Right lobe of liver (tissue), 6 donors: Measurements from ENCODE around the gene GVQW3. TPM values are rescaled to one million over a fixed set of nuclear protein-coding genes. Genes with fewer than 3 reads are reported as not detected.

Experiments used
- ATAC-seq, 4 donors: fragments of 200-7000 bp; cut with Tn5 transposase; one replicate each; pipeline ENCODE4 v1.9.1; 2020; ENCODE audit warnings: mild to moderate bottlenecking in 4 of 4, moderate library complexity in 4 of 4
- DNase-seq, 3 donors: peaks; one replicate each; pipeline ENCODE4 v3.0.0-alpha.2; 2020
- H3K27ac ChIP-seq, 3 donors: fragments of 200-600 bp; one replicate each; pipeline ENCODE4 v1.8.0; 2022
- H3K27me3 ChIP-seq, 2 donors: fragments of 200-600 bp; one replicate each; pipeline ENCODE4 v1.8.0; 2022
- H3K36me3 ChIP-seq, 4 donors: fragments of 200-600 bp; sonication (generic) in 1 of 4; one replicate each; pipeline versions ENCODE4 v1.5.1 to v1.8.0; 2017 to 2022; ENCODE audit warnings: control low read depth in 1 of 4
- H3K4me1 ChIP-seq, 4 donors: fragments of 200-600 bp; sonication (generic) in 1 of 4; one replicate each; pipeline versions ENCODE4 v1.5.1 to v1.8.0; 2017 to 2022; ENCODE audit warnings: control low read depth in 1 of 4
- H3K4me3 ChIP-seq, 3 donors: fragments of 200-600 bp; one replicate each; pipeline ENCODE4 v1.8.0; 2022
- H3K9me3 ChIP-seq, 4 donors: fragments of 200-600 bp; sonication (generic) in 1 of 4; one replicate each; pipeline versions ENCODE4 v1.5.1 to v1.8.0; 2017 to 2022; ENCODE audit warnings: control low read depth in 1 of 4
- POLR2A ChIP-seq: fragments of 450-650 bp; IDR thresholded peaks from one replicate; pipeline ENCODE4 v1.6.1; 2017; ENCODE audit warnings: antibody characterized with exemption, mild to moderate bottlenecking
- WGBS: methylation state at CpG from one replicate; pipeline ENCODE4 v1.1.6; 2018; ENCODE audit warnings: low coverage, low lambda C conversion rate; ENCODE audit not compliant: insufficient coverage; ENCODE audit errors: missing lambda C conversion rate; 5-methylcytosine and 5-hydroxymethylcytosine counted together
- intact Hi-C, 2 donors: fragments of 100-400 bp; cut with DNase I; formaldehyde crosslinking; loops; one replicate each; pipeline versions ENCODE4 v1.11.2 to v1.14.1; 2022
- total RNA-seq, 6 experiments: library from RNA; depleted of rRNA in 2 of 6; stranded (reverse); fragments of >200 nt in 2 of 6; fragmentation: NEBNext Ultra II Directional in 3 of 6; extraction: Animal tissue kit (Norgen Biotek cat#: 25700) in 3 of 6; gene quantifications; one replicate each; pipeline versions ENCODE4 v1.1.0 to v1.2.4, GENCODE V29; 2016 to 2023
- TF ChIP-seq, protein P1 (sequence below), 4 donors: fragments of 200-600 bp in 3 of 4; fragments of 450-650 bp in 1 of 4; IDR thresholded peaks; one replicate each; pipeline versions ENCODE4 v1.5.1 to v1.8.0; 2016 to 2022; ENCODE audit warnings: antibody characterized with exemption in 4 of 4, mild to moderate bottlenecking in 2 of 4
- donor health status: DM: no; HTN: yes; CAD: no.
- donor health status: DM: no; HTN: no; CAD: no.
- donor health status: DM: no; HTN: no; CAD: no.
- donor health status: DM: no; HTN: yes; CAD: no.
- donor health status: DM: no; HTN: yes; CAD: no.

Gene GVQW3
- total RNA-seq, 6 experiments from 2014 or later, result 0.32 to 0.84 (median 0.49) TPM; not detected in 1

DNA sequence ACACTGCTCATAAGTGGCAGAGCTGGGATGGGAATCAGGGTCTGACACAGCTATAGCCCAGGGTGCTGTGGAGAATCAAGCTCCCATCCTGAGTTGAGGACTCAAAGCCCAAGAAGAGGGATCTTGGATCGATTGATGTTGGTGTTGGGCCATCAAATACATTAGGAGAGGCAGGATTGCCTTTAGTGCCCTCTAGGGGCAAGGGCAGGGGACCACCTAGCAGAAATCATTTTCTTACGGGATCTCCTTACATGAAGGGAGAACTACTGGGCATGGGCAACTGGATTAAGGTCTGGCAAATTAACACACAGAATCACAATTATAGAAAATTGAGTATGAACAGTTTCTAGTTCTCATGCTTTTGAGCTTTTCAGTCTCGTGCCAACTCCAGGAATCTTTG, 38.8 kb downstream of the GVQW3 start:
- intact Hi-C loops, result no loop called here
- 54% methylated on average over 3 of the region's 3 CpGs for WGBS

DNA sequence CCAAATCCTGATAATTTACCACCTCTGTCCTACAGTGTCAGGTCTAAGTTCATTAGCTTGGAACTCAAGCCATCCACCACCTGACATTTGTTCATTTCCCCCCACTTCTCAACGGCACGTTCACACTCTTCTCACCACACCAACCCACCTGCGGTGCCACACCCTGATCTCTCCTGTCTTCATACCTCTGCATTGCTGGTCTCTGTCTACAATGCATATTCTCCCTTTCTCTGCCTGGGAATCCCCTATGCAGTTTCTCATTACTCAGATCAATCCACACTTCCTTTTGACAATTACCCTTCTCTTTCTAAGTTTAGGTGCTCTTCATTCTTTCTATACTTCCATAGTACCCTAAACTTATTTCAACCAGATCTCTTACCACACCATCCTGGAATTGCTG, 43.3 kb downstream of the GVQW3 start:
- no peaks in the 10 kb centered on the region for H3K36me3 ChIP-seq
- intact Hi-C loops, result no loop called here
- no peaks in the 10 kb centered on the region for H3K27me3 ChIP-seq
- WGBS, result 40% methylated on average over 3 of the region's 3 CpGs
- no peaks in the 10 kb centered on the region for H3K4me1 ChIP-seq
- no peak for ATAC-seq
- TF ChIP-seq, protein P1, sequence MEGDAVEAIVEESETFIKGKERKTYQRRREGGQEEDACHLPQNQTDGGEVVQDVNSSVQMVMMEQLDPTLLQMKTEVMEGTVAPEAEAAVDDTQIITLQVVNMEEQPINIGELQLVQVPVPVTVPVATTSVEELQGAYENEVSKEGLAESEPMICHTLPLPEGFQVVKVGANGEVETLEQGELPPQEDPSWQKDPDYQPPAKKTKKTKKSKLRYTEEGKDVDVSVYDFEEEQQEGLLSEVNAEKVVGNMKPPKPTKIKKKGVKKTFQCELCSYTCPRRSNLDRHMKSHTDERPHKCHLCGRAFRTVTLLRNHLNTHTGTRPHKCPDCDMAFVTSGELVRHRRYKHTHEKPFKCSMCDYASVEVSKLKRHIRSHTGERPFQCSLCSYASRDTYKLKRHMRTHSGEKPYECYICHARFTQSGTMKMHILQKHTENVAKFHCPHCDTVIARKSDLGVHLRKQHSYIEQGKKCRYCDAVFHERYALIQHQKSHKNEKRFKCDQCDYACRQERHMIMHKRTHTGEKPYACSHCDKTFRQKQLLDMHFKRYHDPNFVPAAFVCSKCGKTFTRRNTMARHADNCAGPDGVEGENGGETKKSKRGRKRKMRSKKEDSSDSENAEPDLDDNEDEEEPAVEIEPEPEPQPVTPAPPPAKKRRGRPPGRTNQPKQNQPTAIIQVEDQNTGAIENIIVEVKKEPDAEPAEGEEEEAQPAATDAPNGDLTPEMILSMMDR (IDR thresholded peaks at IDR 0.05), result no peak
- TF ChIP-seq POLR2A, result no peak
- DNase-seq, result no peak
- H3K9me3 ChIP-seq, result no peaks in the 10 kb centered on the region
- no peak overlapping the region for H3K27ac ChIP-seq
- H3K4me3 ChIP-seq, result no peak overlapping the region

More for the DNA sequence above, 38.8 kb downstream of the GVQW3 start:
- Histone ChIP-seq H3K27ac (no peak overlapping the region), H3K36me3 (no peaks in the 10 kb centered on the region), H3K4me3 (no peak overlapping the region), H3K9me3 (no peaks in the 10 kb centered on the region), H3K4me1 (no peaks in the 10 kb centered on the region), H3K27me3 (no peaks in the 10 kb centered on the region)
- DNase-seq (no peak), ATAC-seq (peak; percentile 47 to 58 (median 54))
- TF ChIP-seq, protein P1 (IDR thresholded peaks at IDR 0.05), result peak; percentile 22 to 46 (median 40)
- no peak for TF ChIP-seq POLR2A

DNA sequence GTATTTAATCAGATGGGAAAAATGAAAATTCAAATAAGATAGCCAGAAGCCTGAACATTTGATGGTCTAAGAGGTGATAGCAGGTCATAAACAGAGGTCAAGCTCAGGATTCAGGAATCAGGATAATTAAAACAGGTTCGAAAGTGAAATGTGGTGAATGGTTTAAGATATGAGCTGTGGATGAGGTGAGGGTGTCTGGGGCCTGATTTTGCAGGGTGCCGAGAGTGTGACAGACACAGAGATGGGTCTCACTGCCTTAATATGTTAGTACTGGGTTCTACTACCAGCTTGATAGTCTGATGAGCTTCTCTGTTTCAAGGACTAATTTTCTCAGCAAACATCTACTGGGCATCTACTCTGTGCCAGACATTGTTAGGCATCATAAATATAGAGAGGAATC, 43.8 kb downstream of the GVQW3 start:
- WGBS, result 67% methylated on average over 2 of the region's 2 CpGs
- no peaks in the 10 kb centered on the region for H3K9me3 ChIP-seq
- DNase-seq, result no peak
- intact Hi-C loops, result no loop called here
- H3K4me1 ChIP-seq, result no peaks in the 10 kb centered on the region
- no peak overlapping the region for H3K4me3 ChIP-seq
- no peak for ATAC-seq
- H3K36me3 ChIP-seq, result no peaks in the 10 kb centered on the region
- TF ChIP-seq POLR2A, result no peak
- TF ChIP-seq, protein P1 (IDR thresholded peaks at IDR 0.05), result no peak
- no peaks in the 10 kb centered on the region for H3K27me3 ChIP-seq
- no peak overlapping the region for H3K27ac ChIP-seq

DNA sequence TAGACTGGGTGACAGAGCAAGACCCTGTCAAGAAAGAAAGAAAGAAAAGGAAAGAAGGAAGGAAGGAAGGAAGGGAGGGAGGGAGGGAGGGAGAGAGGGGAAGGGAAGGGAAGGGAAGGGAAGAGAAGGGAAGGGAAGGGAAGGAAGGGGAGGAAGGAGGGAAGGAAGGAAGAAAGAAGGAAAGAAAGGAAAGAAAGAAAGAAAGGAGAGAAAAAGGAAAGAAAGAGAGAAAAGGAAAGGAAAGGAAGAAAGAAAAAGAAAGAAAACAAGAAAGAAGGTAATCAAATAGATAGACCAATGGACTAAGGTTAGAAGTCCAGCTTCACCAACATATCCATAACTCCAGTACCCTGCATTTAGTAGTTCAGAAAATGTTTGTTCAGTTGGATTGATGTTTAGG, 45.5 kb downstream of the GVQW3 start:
- no peak overlapping the region for H3K4me3 ChIP-seq
- no peaks in the 10 kb centered on the region for H3K4me1 ChIP-seq
- H3K9me3 ChIP-seq, result no peaks in the 10 kb centered on the region
- no peak for ATAC-seq
- no peak for DNase-seq
- H3K27ac ChIP-seq, result no peak overlapping the region
- no peaks in the 10 kb centered on the region for H3K27me3 ChIP-seq
- TF ChIP-seq, protein P1 (IDR thresholded peaks at IDR 0.05), result no peak
- no peak for TF ChIP-seq POLR2A
- H3K36me3 ChIP-seq, result no peaks in the 10 kb centered on the region
- intact Hi-C loops, result no loop called here

DNA sequence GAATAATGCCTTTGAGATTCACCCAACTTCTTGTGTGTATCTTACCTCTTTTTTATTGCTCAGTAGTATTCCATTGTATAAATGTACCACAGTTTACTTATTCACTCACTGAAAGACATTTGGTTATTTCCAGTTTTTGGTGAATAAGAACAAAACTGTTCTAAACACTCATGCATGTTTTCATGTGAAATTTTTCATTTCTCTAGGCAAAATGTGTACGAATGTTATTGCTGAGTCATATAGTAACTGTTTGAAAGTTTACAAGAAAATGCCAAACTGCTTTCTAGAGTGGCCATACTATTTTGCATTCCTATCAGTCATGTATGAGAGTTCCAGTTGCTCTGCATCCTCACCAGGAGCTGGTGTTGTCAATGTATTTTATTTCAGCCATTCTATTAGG, 54.9 kb downstream of the GVQW3 start:
- no peaks in the 10 kb centered on the region for H3K27me3 ChIP-seq
- no peak for ATAC-seq
- no peaks in the 10 kb centered on the region for H3K4me1 ChIP-seq
- intact Hi-C loops, result no loop called here
- H3K27ac ChIP-seq, result no peak overlapping the region
- 76% methylated on average over 1 of the region's 1 CpG for WGBS
- H3K4me3 ChIP-seq, result no peak overlapping the region
- DNase-seq, result no peak
- no peaks in the 10 kb centered on the region for H3K9me3 ChIP-seq
- TF ChIP-seq, protein P1 (IDR thresholded peaks at IDR 0.05), result no peak
- TF ChIP-seq POLR2A, result no peak
- H3K36me3 ChIP-seq, result no peaks in the 10 kb centered on the region
